IMR-90 (cell line): ENCODE data around the gene EXOC2. TPM values are rescaled to one million over a fixed set of nuclear protein-coding genes. Genes with fewer than 3 reads are reported as not detected.

Experiments
- ATAC-seq: fragments of 200-7000 bp; cut with Tn5 transposase; 2 replicates; pipeline ENCODE4 v1.9.1; 2020; ENCODE audit warnings: low read depth, mild to moderate bottlenecking, moderate library complexity
- BruUV-seq: library from RNA; stranded (reverse); fragments of 400-500 nt; replicated peaks from 2 replicates; lab custom pipeline; 2021; lab: Mats Ljungman, UMichigan
- CTCF ChIA-PET: fragments of 300-600 bp; formaldehyde crosslinking; extraction: SDS; loops from one replicate; lab custom pipeline; 2021; ENCODE audit warnings: antibody characterized with exemption; lab: Yijun Ruan, JAX
- POLR2A ChIA-PET: fragments of 300-600 bp; sonication (Branson Sonifier 250); formaldehyde crosslinking; loops from one replicate; lab custom pipeline; 2022; ENCODE audit warnings: antibody characterized with exemption; ENCODE audit not compliant: unreplicated experiment; lab: Charles Lee
- DNase-seq: peaks from one replicate; pipeline ENCODE4 v3.0.0; 2013
- H2AFZ ChIP-seq: replicated peaks from 2 replicates; pipeline ENCODE3; 2013; ENCODE audit warnings: low read length, mild to moderate bottlenecking; ENCODE audit not compliant: poor library complexity
- H2AK5ac ChIP-seq: 2 replicates; pipeline ENCODE4 v1.6.1; 2013; ENCODE audit warnings: low read depth, low read length, inconsistent platforms
- H2AK9ac ChIP-seq: replicated peaks from 2 replicates; pipeline ENCODE3; 2013; ENCODE audit warnings: mild to moderate bottlenecking, low read depth, low read length, moderate library complexity; ENCODE audit not compliant: poor library complexity
- H2BK120ac ChIP-seq: 2 replicates; pipeline ENCODE4 v1.6.1; 2013; ENCODE audit warnings: low read depth, low read length, inconsistent platforms
- H2BK15ac ChIP-seq: 3 replicates; pipeline ENCODE4 v1.6.1; 2013; ENCODE audit warnings: low read depth, low read length, inconsistent platforms
- H2BK20ac ChIP-seq: 2 replicates; pipeline ENCODE4 v1.6.1; 2013; ENCODE audit warnings: low read depth, mild to moderate bottlenecking, inconsistent platforms, low read length, moderate library complexity
- H2BK5ac ChIP-seq: 2 replicates; pipeline ENCODE4 v1.6.1; 2013; ENCODE audit warnings: mild to moderate bottlenecking, low read depth, low read length, inconsistent platforms; ENCODE audit not compliant: poor library complexity, severe bottlenecking
- H3K14ac ChIP-seq: replicated peaks from 2 replicates; pipeline ENCODE4 v1.6.1; 2013; ENCODE audit warnings: low read depth, low read length, inconsistent platforms
- H3K18ac ChIP-seq: 2 replicates; pipeline ENCODE4 v1.6.1; 2013; ENCODE audit warnings: low read depth, low read length, control low read depth
- H3K23ac ChIP-seq: 2 replicates; pipeline ENCODE4 v1.6.1; 2013; ENCODE audit warnings: low read depth, low read length, inconsistent platforms
- H3K27ac ChIP-seq: 2 replicates; pipeline ENCODE4 v1.5.1; 2013; ENCODE audit warnings: mild to moderate bottlenecking, control low read depth, low read length; ENCODE audit not compliant: insufficient read depth
- H3K27me3 ChIP-seq: 2 replicates; pipeline ENCODE4 v1.6.1; 2013; ENCODE audit warnings: low read length; ENCODE audit not compliant: control insufficient read depth, insufficient read depth
- H3K36me3 ChIP-seq: 2 replicates; pipeline ENCODE4 v1.6.1; 2013; ENCODE audit warnings: low read length, mixed read lengths; ENCODE audit not compliant: control insufficient read depth, insufficient read depth
- H3K4ac ChIP-seq: 2 replicates; pipeline ENCODE4 v1.6.1; 2013; ENCODE audit warnings: low read depth, low read length, inconsistent platforms
- H3K4me1 ChIP-seq: 2 replicates; pipeline ENCODE4 v1.6.1; 2013; ENCODE audit warnings: low read length, mixed read lengths; ENCODE audit not compliant: control insufficient read depth, insufficient read depth
- H3K4me2 ChIP-seq: 2 replicates; pipeline ENCODE4 v1.6.1; 2013; ENCODE audit warnings: low read depth, mild to moderate bottlenecking, control low read depth, low read length, moderate library complexity
- H3K4me3 ChIP-seq: 2 replicates; pipeline ENCODE4 v1.5.1; 2013; ENCODE audit warnings: low read depth, mild to moderate bottlenecking, control low read depth, low read length, moderate library complexity; ENCODE audit not compliant: insufficient read depth
- H3K56ac ChIP-seq: 2 replicates; pipeline ENCODE4 v1.6.1; 2013; ENCODE audit warnings: low read length, inconsistent platforms; ENCODE audit not compliant: insufficient read depth; ENCODE audit errors: extremely low read depth
- H3K79me1 ChIP-seq, 2 experiments: 2 replicates each; pipeline ENCODE4 v1.6.1; 2013; ENCODE audit warnings: low read length in 2 of 2, inconsistent platforms in 1 of 2, low read depth in 1 of 2
- H3K9ac ChIP-seq: 2 replicates; pipeline ENCODE4 v1.6.1; 2013; ENCODE audit warnings: low read depth, low read length, control low read depth
- H3K9me1 ChIP-seq: 2 replicates; pipeline ENCODE4 v1.6.1; 2013; ENCODE audit warnings: low read length, inconsistent platforms; ENCODE audit not compliant: insufficient read depth
- H3K9me3 ChIP-seq: 2 replicates; pipeline ENCODE4 v1.6.1; 2013; ENCODE audit warnings: low read length; ENCODE audit not compliant: control insufficient read depth, insufficient read depth
- H4K20me1 ChIP-seq: 2 replicates; pipeline ENCODE4 v1.6.1; 2013; ENCODE audit warnings: low read length, inconsistent platforms; ENCODE audit not compliant: insufficient read depth
- H4K5ac ChIP-seq: 2 replicates; pipeline ENCODE4 v1.6.1; 2013; ENCODE audit warnings: mild to moderate bottlenecking, low read depth, low read length, control low read depth
- H4K8ac ChIP-seq, 2 experiments: 2 replicates each; pipeline ENCODE4 v1.6.1; 2013; ENCODE audit warnings: low read depth in 2 of 2, low read length in 2 of 2, control low read depth in 1 of 2, inconsistent platforms in 1 of 2
- H4K91ac ChIP-seq: 2 replicates; pipeline ENCODE4 v1.6.1; 2013; ENCODE audit warnings: low read depth, low read length, inconsistent platforms; ENCODE audit not compliant: insufficient read depth
- CTCF ChIP-seq: conservative IDR thresholded peaks from 2 replicates; pipeline ENCODE4 v1.5.1; 2012; ENCODE audit warnings: mild to moderate bottlenecking, low read depth, low read length, improper control_type of control experiment
- RCOR1 ChIP-seq: IDR thresholded peaks from 2 replicates; pipeline ENCODE4 v1.6.1; 2012; ENCODE audit warnings: mild to moderate bottlenecking, low read length, improper control_type of control experiment; ENCODE audit not compliant: insufficient replicate concordance
- RFX5 ChIP-seq: IDR thresholded peaks from 2 replicates; pipeline ENCODE4 v1.8.0; 2012; ENCODE audit warnings: low read depth, mild to moderate bottlenecking, low read length, moderate library complexity
- WGBS, 2 experiments: methylation state at CpG; one replicate each; pipeline versions ENCODE4 v1.1.5 to v1.1.7; 2013; ENCODE audit warnings: missing lambda C conversion rate in 2 of 2; ENCODE audit not compliant: insufficient read length in 1 of 2; ENCODE audit errors: extremely low coverage in 2 of 2; 5-methylcytosine and 5-hydroxymethylcytosine counted together
- dilution Hi-C: fragments of 300-500 bp; cut with HindIII; formaldehyde crosslinking; loops from one replicate; pipeline ENCODE4 v1.14.3; 2018; ENCODE audit warnings: low sequenced_read_pairs; ENCODE audit not compliant: unreplicated experiment
- in situ Hi-C: fragments of 300-500 bp; cut with MboI; formaldehyde crosslinking; loops from 3 replicates; pipeline ENCODE4 v1.14.3; 2019; ENCODE audit warnings: low sequenced_read_pairs, inconsistent platforms, mixed read lengths
- intact Hi-C: fragments of 100-400 bp; cut with micrococcal nuclease; formaldehyde crosslinking; loops from 2 replicates; pipeline ENCODE4 v1.10.0; 2022
- polyA plus RNA-seq, 3 experiments: library from polyadenylated mRNA; depleted of rRNA; stranded (reverse); fragments of >200 nt; gene quantifications; 2 replicates each; pipeline ENCODE4 v1.2.3, GENCODE V29; 2012; ENCODE audit warnings: low replicate concordance in 1 of 3
- total RNA-seq: library from RNA; depleted of rRNA; stranded (reverse); fragments of >200 nt; gene quantifications from 2 replicates; pipeline ENCODE4 v1.2.3, GENCODE V29; 2012

EXOC2 gene
- total and polyA plus RNA-seq, 2 of the 4 experiments (the other 2 are of a cell fraction), result 13.1 to 37.3 TPM

DNA sequence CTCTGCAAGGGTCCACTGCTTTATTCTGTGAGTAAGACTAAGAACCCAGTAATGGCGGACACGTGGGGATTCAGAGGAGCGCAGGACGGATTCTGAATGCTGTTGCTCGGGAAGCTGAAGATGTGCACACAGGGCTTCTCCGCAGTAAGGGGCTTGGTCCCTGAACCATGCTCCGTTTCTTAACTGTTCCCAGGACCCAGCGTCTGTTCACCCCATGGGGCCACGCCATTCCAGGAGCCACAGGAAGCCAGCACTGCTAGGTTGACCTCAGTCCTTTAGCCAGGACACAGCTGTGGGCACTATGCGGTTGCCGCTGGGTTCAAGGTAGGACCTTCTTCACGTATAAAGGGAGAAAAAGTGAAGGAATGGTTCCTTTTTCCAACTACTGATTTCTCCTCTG lies 241.6 kb downstream of the EXOC2 start:
- POLR2A ChIA-PET, result no interaction called here
- in situ Hi-C loops (no loop called here), intact Hi-C loops (no loop called here), dilution Hi-C loops (no loop called here)
- Histone ChIP-seq H3K4ac (no peak overlapping the region), H3K27ac (no peak overlapping the region), H2AK9ac (no peak overlapping the region), H4K8ac (no peak overlapping the region), H3K9ac (no peak overlapping the region), H3K4me2 (no peak overlapping the region), H3K23ac (no peak overlapping the region), H4K20me1 (no peaks in the 10 kb centered on the region), H3K79me1 (no peaks in the 10 kb centered on the region), H3K4me3 (no peak overlapping the region), H2BK120ac (no peak overlapping the region), H3K9me1 (no peaks in the 10 kb centered on the region), H2AFZ (no peak overlapping the region), H2BK20ac (no peak overlapping the region), H4K5ac (no peak overlapping the region), H3K14ac (no peak overlapping the region), H3K27me3 (peaks cover 5% of the 10 kb centered on the region; the same call in 1 of the 2 replicates), H2AK5ac (no peak overlapping the region), H4K91ac (no peak overlapping the region), H3K4me1 (no peaks in the 10 kb centered on the region), H3K56ac (no peak overlapping the region), H2BK15ac (no peak overlapping the region), H3K36me3 (no peaks in the 10 kb centered on the region), H3K9me3 (no peaks in the 10 kb centered on the region; the same call in 1 of the 2 replicates), H3K18ac (no peak overlapping the region), H2BK5ac (no peak overlapping the region)
- CTCF ChIA-PET, result no interaction called here
- no peak for ATAC-seq
- no TSS peak for BruUV-seq
- 84% methylated on average over 5 of the region's 12 CpGs; no CpG with 5 or more reads in 1 of the 2 experiments for WGBS, 2 experiments
- DNase-seq, result no peak
- no peak for TF ChIP-seq CTCF
- TF ChIP-seq RCOR1, result no peak
- TF ChIP-seq RFX5, result no peak
